HG03571 (cell line): ENCODE data around the gene BTRC.

ENCODE experiments used
- ATAC-seq: cut with Tn5 transposase; IDR thresholded peaks from one replicate; pipeline ENCODE4 v1.9.1; 2021; ENCODE audit not compliant: unreplicated experiment

Gene BTRC

GRCh38 chr10:101476383-101476782 is 122.4 kb downstream of the BTRC start:
- no peak for ATAC-seq

- ATAC-seq = no peak
Measured at GRCh38 chr10:101478956-101479355, 125.0 kb downstream of the BTRC start.

GRCh38 chr10:101481256-101481655 is 127.3 kb downstream of the BTRC start:
- no peak for ATAC-seq

GRCh38 chr10:101482568-101482967 is 128.6 kb downstream of the BTRC start:
- no peak for ATAC-seq

DNA sequence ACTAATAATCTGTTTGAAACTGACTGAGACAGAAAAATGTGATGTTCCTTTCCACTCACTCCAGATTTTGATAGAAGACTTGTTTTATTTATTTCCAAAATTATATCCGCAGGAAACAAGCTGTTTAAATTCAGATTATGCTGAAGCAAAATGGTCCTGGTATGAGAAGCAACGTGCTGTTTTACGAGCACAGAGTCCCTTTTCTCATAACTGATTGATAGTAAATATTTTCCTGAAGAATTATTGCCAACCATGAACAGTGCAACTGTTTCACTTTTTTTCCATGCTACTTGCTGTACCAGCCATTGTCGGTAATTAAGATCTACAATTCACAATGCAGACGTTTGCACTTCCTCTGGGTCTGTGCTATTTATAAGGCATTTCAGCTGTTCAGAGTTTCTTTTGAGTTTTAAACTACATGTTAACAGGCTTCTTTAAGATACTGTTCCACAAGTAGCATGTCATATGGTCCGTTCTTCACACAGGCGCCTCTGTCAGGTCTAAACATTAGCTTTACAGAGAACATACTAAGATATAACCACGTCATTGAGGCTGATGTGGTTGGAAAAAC is 130.3 kb downstream of the BTRC start:
- ATAC-seq = no peak

GRCh38 chr10:101485207-101485606 is 131.2 kb downstream of the BTRC start:
- no peak for ATAC-seq

GRCh38 chr10:101485681-101486554 is 132.0 kb downstream of the BTRC start:
- no peak for ATAC-seq

DNA sequence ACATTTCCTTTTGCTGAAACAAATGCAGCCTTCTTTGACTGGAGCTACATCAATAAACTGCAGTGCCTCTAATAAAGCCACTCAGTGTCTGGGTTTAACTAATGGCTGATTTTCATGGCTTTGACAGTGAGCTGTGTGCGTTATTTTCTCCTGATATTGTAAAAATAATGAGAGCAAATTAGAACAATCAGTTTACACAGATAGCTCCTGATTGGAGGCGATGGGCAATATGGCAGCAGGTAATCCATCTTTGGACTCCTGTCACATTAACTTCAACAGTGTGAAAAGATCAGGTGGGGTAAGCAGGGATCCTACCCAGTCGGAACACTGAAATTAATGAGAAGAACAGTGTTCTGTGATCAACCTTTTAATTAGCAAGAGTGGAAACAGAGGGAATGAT is 133.4 kb downstream of the BTRC start:
- ATAC-seq = no peak

- ATAC-seq = no peak
Measured at GRCh38 chr10:101489355-101489754, 135.4 kb downstream of the BTRC start.

- ATAC-seq = no peak
Measured at GRCh38 chr10:101490026-101490425, 136.1 kb downstream of the BTRC start.

DNA sequence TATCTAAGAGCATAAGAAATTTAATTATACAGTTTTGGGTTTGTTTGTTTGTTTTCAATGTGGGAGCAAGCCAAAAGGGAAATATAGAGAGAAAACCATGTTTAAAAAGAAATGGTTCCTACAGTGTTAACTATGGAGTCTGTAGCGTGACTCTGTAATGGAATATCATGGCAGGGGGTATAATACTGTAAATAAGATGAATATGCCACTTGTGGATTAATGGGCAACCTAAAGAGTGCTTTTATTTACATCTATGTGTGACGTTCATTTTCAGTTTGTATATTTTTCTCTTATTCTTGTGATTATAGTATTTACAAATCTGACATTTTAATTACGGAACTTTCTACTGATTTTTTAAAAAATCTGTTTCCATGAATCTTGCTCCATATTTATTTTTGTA is 138.2 kb downstream of the BTRC start:
- no peak for ATAC-seq

GRCh38 chr10:101492814-101493213 is 138.8 kb downstream of the BTRC start:
- ATAC-seq = no peak

- ATAC-seq = no peak
Measured at GRCh38 chr10:101493249-101493648, 139.3 kb downstream of the BTRC start.

GRCh38 chr10:101493782-101494281 is 139.9 kb downstream of the BTRC start:
- no peak for ATAC-seq

DNA sequence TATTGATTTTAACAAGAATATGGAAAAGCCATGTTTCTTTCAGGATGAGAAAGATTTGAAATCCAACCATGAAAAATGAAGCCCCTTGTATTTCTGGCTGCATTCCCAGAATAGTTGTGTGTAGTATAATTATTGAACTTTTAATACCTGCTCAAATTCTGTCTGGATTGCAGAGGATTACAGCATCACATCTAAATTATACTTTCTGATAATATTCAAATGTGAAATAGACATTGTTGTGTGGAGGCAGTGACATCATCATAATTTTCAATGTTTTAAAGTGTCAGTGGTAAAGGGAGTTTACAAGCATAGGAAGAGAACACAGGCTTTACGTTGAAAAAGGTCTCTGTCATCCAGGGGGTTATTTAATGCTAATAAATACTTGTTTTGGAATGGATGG is 140.7 kb downstream of the BTRC start:
- no peak for ATAC-seq

DNA sequence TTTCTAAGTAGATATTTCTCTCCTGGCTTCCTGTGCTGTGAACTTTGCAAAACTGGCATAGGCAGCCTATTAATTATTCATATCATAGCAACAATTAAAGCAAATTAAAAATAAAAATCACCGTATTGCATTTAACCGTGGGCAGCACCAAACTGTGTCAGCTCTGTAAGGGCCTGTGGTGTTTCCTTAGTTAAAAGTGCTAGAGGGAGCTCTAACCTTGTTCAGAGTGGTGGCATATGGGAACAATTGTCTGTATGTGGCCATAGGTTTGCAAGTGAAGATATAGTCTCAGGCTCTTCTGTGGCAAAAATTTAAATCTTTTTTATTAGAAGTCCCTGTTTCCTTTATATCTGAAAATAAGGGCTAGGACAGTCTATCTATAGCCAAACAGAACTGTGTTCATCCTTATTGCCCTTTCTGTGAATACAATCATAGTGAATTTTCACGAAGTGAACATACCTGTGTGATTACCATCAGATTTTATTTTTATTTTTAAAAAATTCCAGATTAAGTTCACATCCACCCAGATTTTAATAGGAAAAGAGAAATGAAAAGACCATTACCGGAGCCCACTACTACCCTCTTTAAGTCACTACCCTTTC is 141.5 kb downstream of the BTRC start:
- ATAC-seq = no peak

GRCh38 chr10:101504438-101504837 is 150.5 kb downstream of the BTRC start:
- no peak for ATAC-seq

GRCh38 chr10:101506829-101507661 is 153.1 kb downstream of the BTRC start:
- ATAC-seq = no peak

GRCh38 chr10:101507828-101508227 is 153.9 kb downstream of the BTRC start:
- ATAC-seq = no peak

- ATAC-seq = no peak
Measured at GRCh38 chr10:101511938-101512337, 158.0 kb downstream of the BTRC start.

DNA sequence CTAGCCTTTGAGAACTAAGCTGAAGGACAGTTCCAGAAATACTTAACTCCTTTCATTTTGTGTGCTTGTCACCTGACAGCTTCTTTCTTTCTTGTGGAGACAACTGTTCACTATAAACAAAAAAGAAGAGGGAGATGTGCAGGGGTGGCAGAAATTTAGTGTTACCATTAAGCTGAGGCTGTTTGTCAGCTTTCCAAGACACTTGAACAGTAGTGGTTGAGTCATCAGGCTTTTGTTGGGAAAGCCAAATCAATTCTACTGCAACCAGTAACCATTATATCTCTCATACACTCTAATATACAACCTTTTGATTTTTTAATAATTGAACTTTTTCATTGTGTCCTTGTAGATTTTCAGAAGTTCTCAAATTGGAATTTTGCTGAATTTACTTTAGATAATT is 158.8 kb downstream of the BTRC start:
- ATAC-seq = no peak
